UCSD-AML1 (cell line): ENCODE data around the gene TLR9.

Source experiments
- DNase-seq: peaks from one replicate; lab custom pipeline; 2025; ENCODE audit not compliant: unreplicated experiment; lab: John Stamatoyannopoulos, UW

TLR9 gene

GRCh38 chr3:52218454-52218853, 7.0 kb downstream of the TLR9 start:
- no peak for DNase-seq

GRCh38 chr3:52218026-52218425, 7.4 kb downstream of the TLR9 start:
- no peak for DNase-seq

GRCh38 chr3:52217409-52217805, 8.0 kb downstream of the TLR9 start:
- DNase-seq = no peak

GRCh38 chr3:52216585-52217408, 8.6 kb downstream of the TLR9 start:
- peak; percentile 57 for DNase-seq

- DNase-seq = no peak
Measured at GRCh38 chr3:52215351-52215750, 10.1 kb downstream of the TLR9 start.

- DNase-seq = no peak
Measured at GRCh38 chr3:52213901-52214300, 11.5 kb downstream of the TLR9 start.

- no peak for DNase-seq
Measured at GRCh38 chr3:52213005-52213404, 12.4 kb downstream of the TLR9 start.

GRCh38 chr3:52211268-52211891, 14.1 kb downstream of the TLR9 start:
- DNase-seq = no peak

GRCh38 chr3:52210550-52211046, 14.8 kb downstream of the TLR9 start:
- DNase-seq = no peak

- DNase-seq = no peak
Measured at GRCh38 chr3:52210037-52210436, 15.4 kb downstream of the TLR9 start.

- no peak for DNase-seq
Measured at GRCh38 chr3:52208556-52208955, 16.9 kb downstream of the TLR9 start.

GRCh38 chr3:52205727-52206372, 19.6 kb downstream of the TLR9 start:
- DNase-seq = no peak

GRCh38 chr3:52204337-52205073, 20.9 kb downstream of the TLR9 start:
- no peak for DNase-seq

GRCh38 chr3:52203701-52204100, 21.7 kb downstream of the TLR9 start:
- no peak for DNase-seq

GRCh38 chr3:52202384-52203077, 22.9 kb downstream of the TLR9 start:
- no peak for DNase-seq

GRCh38 chr3:52200981-52201679, 24.3 kb downstream of the TLR9 start:
- DNase-seq = no peak

GRCh38 chr3:52198643-52199608, 26.5 kb downstream of the TLR9 start:
- DNase-seq = no peak

- DNase-seq = peak; percentile 96
Measured at GRCh38 chr3:52197842-52198625, 27.4 kb downstream of the TLR9 start, which contains the start of gene ALAS1. TSS of gene ALAS1 (plus strand) at chr3:52198160. CDS start at chr3:52199242, 1,082 bp downstream.
